Right lobe of liver (tissue), 4 donors: Measurements from ENCODE around the gene VSNL1.

Experiments used
- POLR2A ChIP-seq: fragments of 450-650 bp; IDR thresholded peaks from one replicate; pipeline ENCODE4 v1.6.1; 2017; ENCODE audit warnings: antibody characterized with exemption, mild to moderate bottlenecking
- TF ChIP-seq, protein P1 (sequence below), 4 donors: fragments of 200-600 bp in 3 of 4; fragments of 450-650 bp in 1 of 4; IDR thresholded peaks; one replicate each; pipeline versions ENCODE4 v1.5.1 to v1.8.0; 2016 to 2022; ENCODE audit warnings: antibody characterized with exemption in 4 of 4, mild to moderate bottlenecking in 2 of 4
- donor health status: DM: no; HTN: no; CAD: no.
- donor health status: DM: no; HTN: no; CAD: no.
- donor health status: DM: no; HTN: yes; CAD: no.

DNA sequence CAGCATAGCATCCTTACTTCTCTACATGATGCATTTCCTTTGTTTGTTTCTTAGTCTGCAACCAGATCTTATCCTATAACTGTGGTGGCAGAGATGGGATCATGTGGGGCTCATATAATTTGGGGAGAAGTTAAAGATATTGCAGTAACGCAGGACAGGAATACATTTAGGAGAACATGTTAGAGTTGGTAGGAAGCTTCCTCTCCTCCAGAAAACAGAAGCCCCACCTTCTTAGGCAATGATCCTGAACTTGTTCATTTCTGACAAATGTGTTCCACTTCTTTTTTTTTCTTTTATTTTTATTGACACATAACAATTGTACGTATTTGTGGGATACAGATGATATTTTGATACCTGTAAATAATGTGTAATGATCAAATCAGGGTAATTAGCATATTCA, 99.9 kb downstream of the VSNL1 start:
- TF ChIP-seq, protein P1, sequence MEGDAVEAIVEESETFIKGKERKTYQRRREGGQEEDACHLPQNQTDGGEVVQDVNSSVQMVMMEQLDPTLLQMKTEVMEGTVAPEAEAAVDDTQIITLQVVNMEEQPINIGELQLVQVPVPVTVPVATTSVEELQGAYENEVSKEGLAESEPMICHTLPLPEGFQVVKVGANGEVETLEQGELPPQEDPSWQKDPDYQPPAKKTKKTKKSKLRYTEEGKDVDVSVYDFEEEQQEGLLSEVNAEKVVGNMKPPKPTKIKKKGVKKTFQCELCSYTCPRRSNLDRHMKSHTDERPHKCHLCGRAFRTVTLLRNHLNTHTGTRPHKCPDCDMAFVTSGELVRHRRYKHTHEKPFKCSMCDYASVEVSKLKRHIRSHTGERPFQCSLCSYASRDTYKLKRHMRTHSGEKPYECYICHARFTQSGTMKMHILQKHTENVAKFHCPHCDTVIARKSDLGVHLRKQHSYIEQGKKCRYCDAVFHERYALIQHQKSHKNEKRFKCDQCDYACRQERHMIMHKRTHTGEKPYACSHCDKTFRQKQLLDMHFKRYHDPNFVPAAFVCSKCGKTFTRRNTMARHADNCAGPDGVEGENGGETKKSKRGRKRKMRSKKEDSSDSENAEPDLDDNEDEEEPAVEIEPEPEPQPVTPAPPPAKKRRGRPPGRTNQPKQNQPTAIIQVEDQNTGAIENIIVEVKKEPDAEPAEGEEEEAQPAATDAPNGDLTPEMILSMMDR (IDR thresholded peaks at IDR 0.05) = no peak
- TF ChIP-seq POLR2A = no peak
